HG03159 (cell line): ENCODE measurements around the gene CAMTA2.
"Not testable (repeated sequence)": the region's sequence is repeated elsewhere in the genome, so short reads cannot be mapped to it uniquely, and the experiment has no call there.

Experiments used
- ATAC-seq: cut with Tn5 transposase; IDR thresholded peaks from one replicate; pipeline ENCODE4 v1.9.1; 2021; ENCODE audit warnings: mild to moderate bottlenecking, moderate library complexity; ENCODE audit not compliant: unreplicated experiment

The CAMTA2 gene

DNA sequence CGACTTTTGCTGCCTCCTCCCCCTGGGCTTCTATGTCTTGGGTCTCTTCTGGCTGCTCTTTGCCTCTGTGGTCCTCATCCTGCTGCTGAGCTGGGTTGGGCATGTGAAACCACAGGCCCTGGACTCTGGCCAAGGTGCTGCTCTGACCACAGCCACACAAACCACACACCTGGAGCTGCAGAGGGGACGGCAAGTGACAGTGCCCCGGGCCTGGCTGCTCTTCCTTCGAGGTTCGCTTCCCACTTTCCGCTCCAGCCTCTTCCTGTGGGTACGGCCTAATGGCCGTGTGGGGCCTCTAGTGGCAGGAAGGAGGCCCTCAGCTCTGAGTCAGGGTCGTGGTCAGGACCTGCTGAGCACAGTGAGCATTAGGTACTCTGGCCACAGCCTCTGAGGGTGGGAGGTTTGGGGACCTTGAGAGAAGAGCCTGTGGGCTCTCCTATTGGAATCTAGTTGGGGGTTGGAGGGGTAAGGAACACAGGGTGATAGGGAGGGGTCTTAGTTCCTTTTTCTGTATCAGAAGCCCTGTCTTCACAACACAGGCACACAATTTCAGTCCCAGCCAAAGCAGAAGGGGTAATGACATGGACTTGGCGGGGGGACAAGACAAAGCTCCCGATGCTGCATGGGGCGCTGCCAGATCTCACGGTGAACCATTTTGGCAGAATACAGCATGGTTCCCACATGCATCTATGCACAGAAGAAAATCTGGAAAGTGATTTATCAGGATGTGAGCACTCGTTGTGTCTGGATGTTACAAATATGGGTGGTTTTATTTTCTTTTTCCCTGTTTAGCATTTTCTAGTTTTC lies 53.1 kb downstream of the CAMTA2 start:
- no peak for ATAC-seq

DNA sequence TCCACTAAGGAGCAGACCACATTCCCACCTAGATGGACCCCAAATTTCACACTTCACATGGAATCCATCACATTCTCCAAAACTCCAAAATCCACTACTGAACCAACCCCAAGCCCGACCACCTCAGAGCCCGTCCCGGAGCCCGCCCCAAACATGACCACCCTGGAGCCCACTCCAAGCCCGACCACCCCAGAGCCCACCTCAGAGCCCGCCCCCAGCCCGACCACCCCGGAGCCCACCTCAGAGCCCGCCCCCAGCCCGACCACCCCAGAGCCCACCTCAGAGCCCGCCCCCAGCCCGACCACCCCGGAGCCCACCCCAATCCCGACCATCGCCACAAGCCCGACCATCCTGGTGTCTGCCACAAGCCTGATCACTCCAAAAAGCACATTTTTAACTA lies 53.8 kb downstream of the CAMTA2 start:
- ATAC-seq, result no peak

DNA sequence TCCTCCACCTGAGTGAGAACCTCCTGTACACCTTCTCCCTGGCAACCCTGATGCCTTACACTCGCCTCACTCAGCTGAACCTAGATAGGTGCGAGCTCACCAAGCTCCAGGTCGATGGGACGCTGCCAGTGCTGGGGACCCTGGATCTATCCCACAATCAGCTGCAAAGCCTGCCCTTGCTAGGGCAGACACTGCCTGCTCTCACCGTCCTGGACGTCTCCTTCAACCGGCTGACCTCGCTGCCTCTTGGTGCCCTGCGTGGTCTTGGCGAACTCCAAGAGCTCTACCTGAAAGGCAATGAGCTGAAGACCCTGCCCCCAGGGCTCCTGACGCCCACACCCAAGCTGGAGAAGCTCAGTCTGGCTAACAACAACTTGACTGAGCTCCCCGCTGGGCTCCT lies 54.7 kb downstream of the CAMTA2 start:
- ATAC-seq, result no peak

DNA sequence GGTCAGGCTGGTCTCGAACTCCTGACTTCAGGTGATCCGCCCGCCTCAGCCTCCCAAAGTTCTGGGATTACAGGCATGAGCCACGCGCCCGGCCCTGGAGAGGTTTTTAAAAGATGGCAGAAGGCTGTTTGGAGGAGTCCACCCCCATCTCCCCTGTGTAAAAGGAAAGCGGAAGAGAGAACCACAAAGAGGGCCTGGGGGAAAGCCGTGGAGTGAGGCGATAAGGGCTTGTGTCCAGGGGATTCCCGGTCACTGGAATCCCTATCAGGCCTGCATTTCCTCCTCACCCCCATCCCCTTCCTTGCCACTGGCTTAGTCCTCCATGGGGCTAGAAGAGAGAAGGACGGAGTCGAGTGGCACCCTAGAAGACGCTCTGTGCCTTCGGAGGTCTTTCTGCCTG lies 55.5 kb downstream of the CAMTA2 start, which contains the start of gene GP1BA:
Gene GP1BA (plus strand): TSS at position 315 of the 400 bp plus-strand sequence. CDS start 328 bp downstream, outside the sequence.
- ATAC-seq, result no peak

DNA sequence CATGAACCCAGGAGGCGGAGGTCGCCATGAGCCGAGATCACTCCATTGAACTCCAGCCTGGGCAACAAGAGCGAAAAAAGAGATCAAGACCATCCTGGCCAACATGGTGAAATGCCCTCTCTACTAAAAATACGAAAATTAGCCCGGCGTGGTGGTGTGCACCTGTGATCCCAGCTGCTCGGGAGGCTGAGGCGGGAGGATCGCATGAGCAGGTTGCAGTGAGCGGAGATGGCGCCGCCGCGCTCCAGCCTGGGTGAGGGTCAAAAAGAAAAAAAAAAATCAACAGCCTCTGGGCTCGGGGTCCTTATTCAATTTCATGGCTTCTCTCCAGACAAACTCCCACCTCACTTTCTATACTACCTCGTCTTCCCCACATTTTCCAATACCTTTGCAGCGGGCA lies 58.6 kb downstream of the CAMTA2 start:
- no peak for ATAC-seq

DNA sequence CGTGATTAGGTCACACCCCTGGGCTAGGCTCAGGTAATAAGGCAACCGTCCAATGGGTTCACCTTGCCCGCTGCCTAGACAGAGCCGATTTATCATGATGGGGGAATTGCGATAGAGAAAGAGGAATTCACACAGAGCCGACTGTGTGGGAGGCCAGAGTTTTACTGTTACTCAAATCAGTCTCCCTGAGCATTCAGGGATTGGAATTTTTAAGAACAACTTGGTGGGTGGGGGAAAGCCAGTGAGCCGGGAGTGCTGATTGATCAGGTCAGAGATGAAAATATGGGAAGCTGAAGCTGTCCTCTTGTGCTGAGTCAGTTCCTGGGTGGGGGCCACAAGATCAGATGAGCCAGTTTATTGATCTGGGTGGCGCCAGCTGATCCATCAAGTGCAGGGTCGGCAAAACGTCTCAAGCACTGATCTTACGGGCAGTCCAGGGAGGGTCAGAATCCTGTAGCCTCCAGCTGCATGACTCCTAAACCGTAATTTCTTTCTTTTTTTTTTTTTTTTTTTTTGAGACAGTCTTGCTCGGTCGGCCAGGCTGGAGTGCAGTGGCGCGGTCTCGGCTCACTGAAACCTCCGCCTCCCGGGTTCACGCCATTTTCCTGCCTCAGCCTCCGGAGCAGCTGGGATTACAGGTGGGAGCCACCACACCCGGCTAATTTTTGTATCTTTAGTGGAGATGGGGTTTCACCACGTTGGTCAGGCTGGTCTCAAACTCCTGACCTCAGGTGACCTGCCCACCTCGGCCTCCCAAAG lies 60.7 kb downstream of the CAMTA2 start:
- not testable (repeated sequence) for ATAC-seq

DNA sequence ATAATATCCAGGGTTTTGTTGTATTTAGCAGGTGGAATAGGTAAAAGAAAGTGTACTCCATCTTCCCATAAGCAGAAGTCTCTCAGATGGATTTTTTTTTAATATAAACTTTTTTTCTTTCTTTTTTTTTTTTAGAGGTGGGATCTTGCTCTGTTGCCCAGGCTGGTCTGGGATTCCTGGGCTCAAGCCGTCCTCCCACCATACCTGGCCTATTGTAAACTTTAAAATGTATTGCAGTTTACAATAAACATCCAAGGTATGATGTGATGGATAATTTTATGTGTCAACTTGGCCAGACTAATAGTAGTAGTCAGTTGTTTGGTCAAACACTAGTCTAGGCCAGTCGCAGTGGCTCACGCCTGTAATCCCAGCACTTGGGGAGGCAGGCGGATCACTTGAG lies 66.2 kb downstream of the CAMTA2 start:
- ATAC-seq, result no peak

DNA sequence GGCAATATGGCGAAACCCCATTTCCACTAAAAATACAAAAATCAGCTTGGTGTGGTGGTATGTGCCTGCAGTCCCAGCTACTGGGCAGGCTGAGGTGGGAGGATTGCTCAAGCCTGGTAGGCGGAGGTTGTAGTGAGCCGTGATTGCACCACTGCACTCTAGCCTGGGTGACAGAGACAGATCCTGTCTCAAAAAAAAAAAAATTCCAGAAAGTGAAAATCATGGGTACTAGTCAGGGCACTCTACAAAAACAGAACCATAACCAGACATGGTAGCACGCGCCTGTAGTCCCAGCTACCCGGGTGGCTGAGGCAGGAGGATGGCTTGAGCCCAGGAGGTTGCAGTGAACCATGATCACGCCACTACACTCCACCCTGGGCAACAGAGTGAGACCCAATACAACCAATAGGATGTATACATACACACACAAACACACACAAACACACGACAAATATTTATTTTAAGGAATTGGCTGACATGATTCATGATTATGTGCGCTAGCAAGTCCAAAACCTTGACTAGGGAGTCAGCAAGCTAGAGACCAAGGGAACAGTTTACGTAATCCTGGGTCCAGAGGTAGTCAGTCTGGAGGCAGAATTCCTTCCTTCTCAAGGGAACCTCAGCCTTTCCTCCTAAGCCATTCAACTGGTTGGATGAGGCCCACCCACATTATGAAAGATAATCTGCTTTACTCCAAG lies 67.0 kb downstream of the CAMTA2 start:
- ATAC-seq, result no peak

DNA sequence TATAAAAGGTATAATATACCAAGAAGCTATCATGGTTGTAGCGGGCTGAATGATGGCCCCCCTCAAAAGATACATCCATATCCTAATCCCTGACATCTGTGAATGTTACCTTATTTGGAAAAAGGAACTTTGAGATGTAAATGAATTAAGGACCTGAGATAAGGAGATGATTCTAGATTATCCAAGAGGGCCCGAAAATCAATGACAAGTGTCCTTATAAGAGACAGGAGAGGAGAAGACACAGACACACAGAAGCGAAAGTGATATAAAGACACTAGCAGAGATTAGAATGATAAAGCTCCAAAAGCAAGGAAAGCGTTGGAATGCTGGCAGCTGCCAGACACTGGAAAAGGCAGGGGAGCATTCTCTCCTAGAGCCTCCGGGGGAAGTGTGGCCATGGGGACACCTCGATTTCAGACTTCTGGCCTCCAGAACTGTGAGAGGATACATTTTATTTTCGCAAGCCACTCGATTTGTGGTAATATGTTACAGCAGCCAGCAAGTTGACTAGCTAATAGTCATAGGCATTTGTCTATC lies 67.9 kb downstream of the CAMTA2 start:
- ATAC-seq, result no peak
